OCI-LY3 (cell line): ENCODE data around the gene KRT80.

Source experiments
- CTCF ChIP-seq: fragments of 200-600, 300-600 bp; sonication (generic); IDR thresholded peaks from 2 replicates; pipeline ENCODE4 v1.5.1; 2014; ENCODE audit warnings: antibody characterized with exemption, low read length, low read depth
- EZH2phosphoT487 ChIP-seq: fragments of 200-600 bp; shearing (Covaris generic); IDR thresholded peaks from 2 replicates; pipeline ENCODE4 v1.6.1; 2018; ENCODE audit warnings: antibody characterized with exemption, mixed run types, low read depth

DNA sequence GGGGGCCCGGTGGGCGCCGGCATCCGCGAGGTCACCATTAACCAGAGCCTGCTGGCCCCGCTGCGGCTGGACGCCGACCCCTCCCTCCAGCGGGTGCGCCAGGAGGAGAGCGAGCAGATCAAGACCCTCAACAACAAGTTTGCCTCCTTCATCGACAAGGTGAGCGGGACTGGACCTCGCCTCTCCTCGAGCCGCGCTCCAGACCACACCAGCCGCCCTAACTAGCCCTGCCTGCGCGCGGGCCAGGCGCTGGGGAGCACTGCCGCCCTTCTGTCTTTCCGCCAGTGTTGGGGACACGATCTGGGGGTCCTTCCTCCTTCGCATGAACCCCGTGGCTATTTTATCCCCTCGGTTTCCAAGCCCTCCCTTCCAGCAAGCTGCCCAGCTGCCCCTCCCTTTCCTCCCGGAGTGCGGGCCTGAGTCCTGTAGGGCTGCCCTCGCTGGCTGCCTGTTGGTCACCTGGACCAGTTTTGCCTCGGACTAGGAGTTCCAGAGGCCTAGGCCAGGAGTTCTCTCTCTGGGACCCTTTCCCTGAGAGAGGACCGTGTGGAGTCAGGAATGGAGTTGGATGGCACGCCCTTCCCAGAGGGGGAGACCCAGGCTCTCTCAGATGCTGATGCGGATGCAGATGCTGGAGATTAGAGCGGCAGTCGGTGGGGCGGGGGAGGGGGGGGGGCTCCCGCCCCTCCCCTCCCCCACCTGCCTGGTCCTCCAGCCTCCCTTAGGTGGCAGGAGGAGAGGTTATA lies 41.8 kb upstream of the KRT80 start:
- TF ChIP-seq CTCF (no peak), EZH2phosphoT487 (no peak)
